NK-92 treated with Interleukin-12 subunit alpha and Interleukin-12 subunit beta, amount 100 ng/mL, for 24 hours (cell line): ENCODE results near the gene TPST2.
"Not testable (repeated sequence)": the region's sequence is repeated elsewhere in the genome, so short reads cannot be mapped to it uniquely, and the experiment has no call there.

Source experiments
- DNase-seq: peaks from one replicate; lab custom pipeline; 2025; lab: John Stamatoyannopoulos, UW

TPST2 gene

GRCh38 chr22:26589845-26590736 is at the start of gene TPST2:
Gene TPST2, minus strand, starts transcription at chr22:26590132. Its CDS starts 48,502 bp downstream, at chr22:26541630.
- peak; percentile 67 for DNase-seq

- no peak for DNase-seq
Measured at GRCh38 chr22:26636296-26636695, 46.4 kb upstream of the TPST2 start.

- DNase-seq = no peak
Measured at GRCh38 chr22:26635117-26635516, 45.2 kb upstream of the TPST2 start.

GRCh38 chr22:26634189-26634588 is 44.3 kb upstream of the TPST2 start:
- DNase-seq = no peak

- no peak for DNase-seq
Measured at GRCh38 chr22:26632422-26633155, 42.7 kb upstream of the TPST2 start.

- DNase-seq = no peak
Measured at GRCh38 chr22:26631282-26631681, 41.4 kb upstream of the TPST2 start.

- no peak for DNase-seq
Measured at GRCh38 chr22:26629988-26630761, 40.2 kb upstream of the TPST2 start.

GRCh38 chr22:26624803-26625202 is 34.9 kb upstream of the TPST2 start:
- DNase-seq = no peak

GRCh38 chr22:26623984-26624383 is 34.1 kb upstream of the TPST2 start:
- no peak for DNase-seq

- DNase-seq = no peak
Measured at GRCh38 chr22:26621663-26622062, 31.7 kb upstream of the TPST2 start, which contains the start of gene CRYBA4. Gene CRYBA4, plus strand, starts transcription at chr22:26621963. Its CDS starts 634 bp downstream, at chr22:26622597.

- DNase-seq = no peak
Measured at GRCh38 chr22:26620197-26620596, 30.3 kb upstream of the TPST2 start.

- no peak for DNase-seq
Measured at GRCh38 chr22:26619510-26619909, 29.6 kb upstream of the TPST2 start.

GRCh38 chr22:26618455-26618854 is 28.5 kb upstream of the TPST2 start:
- DNase-seq = no peak

GRCh38 chr22:26617271-26618199 is 27.6 kb upstream of the TPST2 start, which contains the start of gene CRYBB1:
Gene CRYBB1, minus strand, starts transcription at chr22:26618027. Its CDS starts 1,708 bp downstream, at chr22:26616319.
- no peak for DNase-seq

- no peak for DNase-seq
Measured at GRCh38 chr22:26616650-26617049, 26.7 kb upstream of the TPST2 start.

- no peak for DNase-seq
Measured at GRCh38 chr22:26615830-26616435, 26.0 kb upstream of the TPST2 start.

- no peak for DNase-seq
Measured at GRCh38 chr22:26615149-26615548, 25.2 kb upstream of the TPST2 start.

GRCh38 chr22:26614322-26614721 is 24.4 kb upstream of the TPST2 start:
- DNase-seq = no peak

- not testable (repeated sequence) for DNase-seq
Measured at GRCh38 chr22:26613753-26614152, 23.8 kb upstream of the TPST2 start.

GRCh38 chr22:26612652-26613051 is 22.7 kb upstream of the TPST2 start:
- no peak for DNase-seq

GRCh38 chr22:26610996-26611395 is 21.1 kb upstream of the TPST2 start:
- DNase-seq = no peak
